ENCODE results near the gene GGTLC1.

Gene GGTLC1

GRCh38 chr20:23959054-23959453 lies 29.5 kb downstream of the GGTLC1 start:
- no peak for DNase-seq

GRCh38 chr20:23955896-23956295 lies 32.7 kb downstream of the GGTLC1 start:
- no peak for DNase-seq

- no peak for DNase-seq
Measured at GRCh38 chr20:23954008-23954745, 34.4 kb downstream of the GGTLC1 start.

GRCh38 chr20:23946206-23946605 lies 42.4 kb downstream of the GGTLC1 start:
- no peak for DNase-seq

GRCh38 chr20:23943304-23943703 lies 45.3 kb downstream of the GGTLC1 start:
- no peak for DNase-seq

- DNase-seq = no peak
Measured at GRCh38 chr20:23939641-23940040, 48.9 kb downstream of the GGTLC1 start.

- no peak for DNase-seq
Measured at GRCh38 chr20:23939063-23939462, 49.5 kb downstream of the GGTLC1 start.

- no peak for DNase-seq
Measured at GRCh38 chr20:23938118-23938438, 50.5 kb downstream of the GGTLC1 start.

- DNase-seq = peak; percentile 11
Measured at GRCh38 chr20:23937303-23938117, 51.1 kb downstream of the GGTLC1 start.
